ENCODE measurements around the gene UGCG.
A peak's percentile ranks its signal among the peaks of the same experiment; 100 is the strongest.
"Not testable (repeated sequence)": the region's sequence is repeated elsewhere in the genome, so short reads cannot be mapped to it uniquely, and the experiment has no call there.

UGCG gene

GRCh38 chr9:111957856-111958631, 61.4 kb downstream of the UGCG start:
- peak; percentile 68 for DNase-seq

GRCh38 chr9:111959468-111960359, 63.1 kb downstream of the UGCG start:
- peak; percentile 79 for DNase-seq

- not testable (repeated sequence) for DNase-seq
Observed at GRCh38 chr9:111960485-111960884, 63.9 kb downstream of the UGCG start.

GRCh38 chr9:111961009-111961408, 64.4 kb downstream of the UGCG start:
- peak; percentile 81 for DNase-seq

GRCh38 chr9:111961575-111961974, 65.0 kb downstream of the UGCG start:
- peak; percentile 94 for DNase-seq

GRCh38 chr9:111962021-111962420, 65.4 kb downstream of the UGCG start:
- no peak for DNase-seq

GRCh38 chr9:111963995-111964394, 67.4 kb downstream of the UGCG start:
- DNase-seq: no peak

GRCh38 chr9:111965566-111966019, 69.0 kb downstream of the UGCG start:
- no peak for DNase-seq

GRCh38 chr9:111966124-111966723, 69.6 kb downstream of the UGCG start:
- no peak for DNase-seq

- DNase-seq: peak; percentile 79
Observed at GRCh38 chr9:111966861-111967291, 70.3 kb downstream of the UGCG start.

GRCh38 chr9:111967621-111968020, 71.0 kb downstream of the UGCG start:
- no peak for DNase-seq

- no peak for DNase-seq
Observed at GRCh38 chr9:111969061-111969460, 72.4 kb downstream of the UGCG start.

- DNase-seq: no peak
Observed at GRCh38 chr9:111969622-111970021, 73.0 kb downstream of the UGCG start.

GRCh38 chr9:111970827-111971226, 74.2 kb downstream of the UGCG start:
- no peak for DNase-seq

- peak; percentile 46 for DNase-seq
Observed at GRCh38 chr9:111974092-111974681, 77.6 kb downstream of the UGCG start.

GRCh38 chr9:111975709-111976108, 79.1 kb downstream of the UGCG start:
- peak; percentile 65 for DNase-seq

- DNase-seq: no peak
Observed at GRCh38 chr9:111978616-111979015, 82.0 kb downstream of the UGCG start.

GRCh38 chr9:111979561-111979960, 82.9 kb downstream of the UGCG start:
- no peak for DNase-seq

GRCh38 chr9:111980398-111980797, 83.8 kb downstream of the UGCG start:
- DNase-seq: no peak

GRCh38 chr9:111983484-111983908, 86.9 kb downstream of the UGCG start:
- DNase-seq: no peak

- no peak for DNase-seq
Observed at GRCh38 chr9:111984086-111984802, 87.6 kb downstream of the UGCG start.

All from NCI-H2029 treated with DMSO at 0.1 percent for 48 hours (cell line).